Ascending aorta (tissue), 2 donors: Measurements from ENCODE around the gene RRAGA. TPM values are rescaled to one million over a fixed set of nuclear protein-coding genes. Genes with fewer than 3 reads are reported as not detected.
A peak's percentile ranks its signal among the peaks of the same experiment; 100 is the strongest.

ENCODE experiments used
- DNase-seq, 2 donors: peaks; one replicate each; pipeline ENCODE4 v3.0.0-alpha.2; 2019; ENCODE audit warnings: low spot score in 2 of 2
- H3K27ac ChIP-seq, 2 donors: fragments of 200-600 bp; sonication (generic); one replicate each; pipeline ENCODE4 v1.5.1; 2016 to 2017; ENCODE audit warnings: mild to moderate bottlenecking in 1 of 2
- H3K27me3 ChIP-seq: fragments of 200-600 bp; sonication (generic); one replicate; pipeline ENCODE4 v1.5.1; 2017
- H3K36me3 ChIP-seq, 2 donors: fragments of 200-600 bp; sonication (generic); one replicate each; pipeline ENCODE4 v1.5.1; 2016
- H3K4me1 ChIP-seq, 2 donors: fragments of 200-600 bp; sonication (generic); one replicate each; pipeline ENCODE4 v1.5.1; 2016 to 2017; ENCODE audit warnings: mild to moderate bottlenecking in 1 of 2
- H3K4me3 ChIP-seq, 2 donors: fragments of 200-600 bp; sonication (generic); one replicate each; pipeline ENCODE4 v1.5.1; 2016 to 2017; ENCODE audit warnings: mild to moderate bottlenecking in 1 of 2
- H3K9me3 ChIP-seq, 2 donors: fragments of 200-600 bp; sonication (generic); one replicate each; pipeline ENCODE4 v1.5.1; 2016
- CTCF ChIP-seq, 3 experiments: fragments of 200-600 bp in 2 of 3; fragments of 450-650 bp in 1 of 3; sonication (generic) in 2 of 3; IDR thresholded peaks; one replicate each; pipeline ENCODE4 v1.5.1; 2016 to 2019; ENCODE audit warnings: antibody characterized with exemption in 3 of 3, mild to moderate bottlenecking in 1 of 3, moderate library complexity in 1 of 3
- intact Hi-C: fragments of 100-400 bp; cut with DNase I; formaldehyde crosslinking; loops from one replicate; pipeline ENCODE4 v1.15.1; 2023
- total RNA-seq: library from RNA; depleted of rRNA; stranded (reverse); fragments of >200 nt; gene quantifications from one replicate; pipeline ENCODE4 v1.1.0, GENCODE V29; 2016

RRAGA gene
- total RNA-seq, 1 donor from 2014 or later, result 57.3 TPM

- Histone ChIP-seq H3K4me3 (peak overlapping the region; percentile 77 to 89), H3K36me3 (no peaks in the 10 kb centered on the region), H3K27ac (peak overlapping the region in 1 of 2 donors; percentile 98), H3K9me3 (no peaks in the 10 kb centered on the region), H3K4me1 (peaks cover 8 to 14% of the 10 kb centered on the region in 2 donors), H3K27me3 (no peaks in the 10 kb centered on the region)
- no peak for TF ChIP-seq CTCF (IDR thresholded peaks at IDR 0.05)
- DNase-seq, result no peak
- intact Hi-C loops, result no loop called here
These were observed 1.7 kb downstream of the RRAGA start for GRCh38 chr9:19050637-19051591.

- H3K27ac ChIP-seq, result no peak overlapping the region
- no peak for DNase-seq
- intact Hi-C loops, result no loop called here
- no peaks in the 10 kb centered on the region for H3K9me3 ChIP-seq
- no peak for TF ChIP-seq CTCF (IDR thresholded peaks at IDR 0.05)
- no peaks in the 10 kb centered on the region for H3K27me3 ChIP-seq
- no peak overlapping the region for H3K4me3 ChIP-seq
- H3K4me1 ChIP-seq, result no peaks in the 10 kb centered on the region
- H3K36me3 ChIP-seq, result peaks cover 7 to 31% of the 10 kb centered on the region in 2 donors
These were observed 7.8 kb downstream of the RRAGA start for GRCh38 chr9:19057033-19057432.

GRCh38 chr9:19074229-19074628 lies 25.0 kb downstream of the RRAGA start:
- DNase-seq, result no peak
- Histone ChIP-seq H3K27me3 (no peaks in the 10 kb centered on the region), H3K4me1 (no peaks in the 10 kb centered on the region), H3K36me3 (peaks cover 23 to 65% of the 10 kb centered on the region in 2 donors), H3K9me3 (no peaks in the 10 kb centered on the region), H3K4me3 (no peak overlapping the region), H3K27ac (no peak overlapping the region)
- TF ChIP-seq CTCF (IDR thresholded peaks at IDR 0.05), result no peak
- intact Hi-C loops, result no loop called here

- no peak overlapping the region for H3K27ac ChIP-seq
- TF ChIP-seq CTCF (IDR thresholded peaks at IDR 0.05), result no peak
- no peaks in the 10 kb centered on the region for H3K9me3 ChIP-seq
- H3K27me3 ChIP-seq, result no peaks in the 10 kb centered on the region
- H3K4me1 ChIP-seq, result no peaks in the 10 kb centered on the region
- H3K36me3 ChIP-seq, result peaks cover 21 to 65% of the 10 kb centered on the region in 2 donors
- intact Hi-C loops, result no loop called here
- no peak for DNase-seq
- no peak overlapping the region for H3K4me3 ChIP-seq
These were observed 25.6 kb downstream of the RRAGA start for GRCh38 chr9:19074836-19075235.

GRCh38 chr9:19085295-19085694 lies 36.1 kb downstream of the RRAGA start:
- no peaks in the 10 kb centered on the region for H3K9me3 ChIP-seq
- H3K4me3 ChIP-seq, result no peak overlapping the region
- H3K36me3 ChIP-seq, result peaks cover 25 to 54% of the 10 kb centered on the region in 2 donors
- TF ChIP-seq CTCF (IDR thresholded peaks at IDR 0.05), result peak; percentile 8 to 26 (median 20)
- no peaks in the 10 kb centered on the region for H3K27me3 ChIP-seq
- intact Hi-C loops, result loop anchor here (5.0 kb wide), 1 partner anchor 87 kb away; no protein-coding TSS in a partner anchor
- DNase-seq, result no peak
- H3K27ac ChIP-seq, result no peak overlapping the region
- H3K4me1 ChIP-seq, result no peaks in the 10 kb centered on the region
